GM12878 (cell line): ENCODE measurements around the gene RPRD1B. TPM values are rescaled to one million over a fixed set of nuclear protein-coding genes. Genes with fewer than 3 reads are reported as not detected.

ENCODE experiments used
- ATAC-seq: fragments of 200-7000 bp; cut with Tn5 transposase; 3 replicates; pipeline ENCODE4 v1.9.1; 2020; ENCODE audit warnings: mild to moderate bottlenecking, moderate library complexity
- BruUV-seq: library from RNA; stranded (reverse); fragments of 400-500 nt; replicated peaks from 2 replicates; lab custom pipeline; 2021; lab: Mats Ljungman, UMichigan
- CTCF ChIA-PET: fragments of 300-600 bp; sonication (Branson Sonifier 250); formaldehyde crosslinking; extraction: SDS; loops from one replicate; lab custom pipeline; 2021; ENCODE audit warnings: inconsistent platforms; lab: Yijun Ruan, JAX
- POLR2A ChIA-PET: fragments of 350-600 bp; formaldehyde crosslinking; extraction: SDS; loops from one replicate; lab custom pipeline; 2021; ENCODE audit warnings: inconsistent platforms; lab: Charles Lee
- RAD21 ChIA-PET: fragments of 300-600 bp; sonication (Branson Sonifier 250); formaldehyde crosslinking; loops from one replicate; lab custom pipeline; 2023; ENCODE audit warnings: antibody characterized with exemption; ENCODE audit not compliant: unreplicated experiment; lab: Charles Lee
- SMC1A ChIA-PET: fragments of 300-600 bp; sonication (Branson Sonifier 250); formaldehyde crosslinking; loops from one replicate; lab custom pipeline; 2023; ENCODE audit not compliant: unreplicated experiment, uncharacterized antibody; lab: Charles Lee
- DNase-seq: peaks from one replicate; pipeline ENCODE4 v3.0.0-alpha.2; 2011; ENCODE audit warnings: low read depth, low spot score
- FAIRE-seq: peaks from 3 replicates; lab custom pipeline; 2011; peaks lifted over from hg19 to GRCh38; lab: Jason Lieb, UNC
- H2AFZ ChIP-seq: 2 replicates; pipeline ENCODE4 v1.6.0; 2011; ENCODE audit warnings: low read depth, low read length, control low read depth; ENCODE audit not compliant: control insufficient read depth
- H3K27ac ChIP-seq: 2 replicates; pipeline ENCODE4 v1.5.1; 2011; ENCODE audit warnings: control low read depth; ENCODE audit not compliant: control insufficient read depth, insufficient read depth
- H3K27me3 ChIP-seq, 2 experiments: replicated peaks in 1 of 2; 2 replicates each; pipeline versions ENCODE4 v1.6.0 to v1.6.1; 2011; ENCODE audit warnings: low read length in 1 of 2; ENCODE audit not compliant: control insufficient read depth in 2 of 2, insufficient read depth in 2 of 2
- H3K36me3 ChIP-seq, 2 experiments: 2 replicates each; pipeline ENCODE4 v1.5.1; 2011; ENCODE audit warnings: low read length in 1 of 2; ENCODE audit not compliant: control insufficient read depth in 2 of 2, insufficient read depth in 2 of 2
- H3K4me1 ChIP-seq: 2 replicates; pipeline ENCODE4 v1.6.1; 2011; ENCODE audit warnings: mild to moderate bottlenecking, low read length, moderate library complexity, mixed read lengths; ENCODE audit not compliant: control insufficient read depth, insufficient read depth
- H3K4me2 ChIP-seq: 2 replicates; pipeline ENCODE4 v1.6.0; 2011; ENCODE audit warnings: control low read depth; ENCODE audit not compliant: control insufficient read depth, insufficient read depth
- H3K4me3 ChIP-seq: fragments of 200-600 bp; sonication (generic); 2 replicates; pipeline ENCODE4 v1.5.1; 2016
- H3K79me2 ChIP-seq: 2 replicates; pipeline ENCODE4 v1.6.0; 2011; ENCODE audit warnings: low read length; ENCODE audit not compliant: control insufficient read depth, insufficient read depth
- H3K9ac ChIP-seq: 2 replicates; pipeline ENCODE4 v1.8.0; 2011; ENCODE audit warnings: low read length, control low read depth, mixed read lengths; ENCODE audit not compliant: control insufficient read depth, insufficient read depth
- H3K9me3 ChIP-seq: replicated peaks from 3 replicates; pipeline ENCODE4 v1.5.1; 2011; ENCODE audit warnings: mild to moderate bottlenecking, low read length; ENCODE audit not compliant: control insufficient read depth, insufficient read depth
- H4K20me1 ChIP-seq: 2 replicates; pipeline ENCODE4 v1.6.0; 2011; ENCODE audit not compliant: control insufficient read depth, insufficient read depth
- E2F8 ChIP-seq: fragments of 450-650 bp; IDR thresholded peaks from 2 replicates; pipeline ENCODE4 v1.6.1; 2018; ENCODE audit warnings: mild to moderate bottlenecking, low read depth, moderate library complexity; ENCODE audit not compliant: partially characterized antibody
- EED ChIP-seq: sonication (generic); IDR thresholded peaks from 2 replicates; pipeline ENCODE4 v1.6.1; 2016; ENCODE audit warnings: antibody characterized with exemption, low read depth
- FOS ChIP-seq: IDR thresholded peaks from 3 replicates; pipeline ENCODE4 v1.6.1; 2011; ENCODE audit warnings: borderline replicate concordance; ENCODE audit not compliant: insufficient read length; ENCODE audit errors: extremely low read depth
- HDGF ChIP-seq: fragments of 450-650 bp; IDR thresholded peaks from 2 replicates; pipeline ENCODE4 v1.6.1; 2016; ENCODE audit warnings: antibody characterized with exemption
- IRF3 ChIP-seq: fragments of 450-650 bp; IDR thresholded peaks from 2 replicates; pipeline ENCODE4 v1.6.1; 2014; ENCODE audit warnings: mild to moderate bottlenecking
- MAX ChIP-seq: IDR thresholded peaks from 2 replicates; pipeline ENCODE4 v1.6.1; 2012; ENCODE audit warnings: low read depth, low read length, improper control_type of control experiment
- MEF2A ChIP-seq: IDR thresholded peaks from 2 replicates; pipeline ENCODE4 v1.6.1; 2011; ENCODE audit warnings: low read depth, mild to moderate bottlenecking, low read length, moderate library complexity; ENCODE audit not compliant: insufficient read depth
- NR2C2 ChIP-seq: IDR thresholded peaks from 2 replicates; pipeline ENCODE4 v1.6.1; 2011; ENCODE audit warnings: borderline replicate concordance, low read depth; ENCODE audit not compliant: control insufficient read depth, insufficient read length
- POLR2AphosphoS5 ChIP-seq: IDR thresholded peaks from 2 replicates; pipeline ENCODE4 v1.6.1; 2011; ENCODE audit warnings: mild to moderate bottlenecking, low read length, inconsistent platforms
- RAD21 ChIP-seq: IDR thresholded peaks from 2 replicates; pipeline ENCODE4 v1.6.1; 2011; ENCODE audit warnings: mild to moderate bottlenecking, low read depth, low read length, moderate library complexity; ENCODE audit not compliant: insufficient read depth
- RELB ChIP-seq: fragments of 450-650 bp; IDR thresholded peaks from 2 replicates; pipeline ENCODE4 v1.6.1; 2017; ENCODE audit warnings: low read depth, mild to moderate bottlenecking, moderate library complexity
- SMAD1 ChIP-seq: fragments of 450-650 bp; IDR thresholded peaks from 2 replicates; pipeline ENCODE4 v1.6.1; 2018; ENCODE audit warnings: mild to moderate bottlenecking, low read depth; ENCODE audit not compliant: partially characterized antibody
- SMAD5 ChIP-seq: IDR thresholded peaks from 2 replicates; pipeline ENCODE4 v1.6.1; 2016; ENCODE audit warnings: antibody characterized with exemption, low read depth
- TBL1XR1 ChIP-seq: IDR thresholded peaks from 2 replicates; pipeline ENCODE4 v1.6.1; 2012; ENCODE audit warnings: low read depth, low read length, improper control_type of control experiment
- YBX1 ChIP-seq: fragments of 450-650 bp; IDR thresholded peaks from 2 replicates; pipeline ENCODE4 v1.6.1; 2016; ENCODE audit warnings: antibody characterized with exemption
- ZNF384 ChIP-seq: IDR thresholded peaks from 2 replicates; pipeline ENCODE4 v1.6.1; 2012; ENCODE audit warnings: low read depth, mild to moderate bottlenecking, low read length, improper control_type of control experiment, borderline replicate concordance
- ZSCAN29 ChIP-seq: fragments of 450-650 bp; IDR thresholded peaks from 2 replicates; pipeline ENCODE4 v1.6.1; 2017; ENCODE audit warnings: mild to moderate bottlenecking, moderate library complexity
- WGBS: methylation state at CpG from one replicate; pipeline ENCODE4 v1.1.6; 2016; ENCODE audit warnings: low lambda C conversion rate; ENCODE audit not compliant: insufficient replicate concordance, insufficient coverage; ENCODE audit errors: missing lambda C conversion rate; 5-methylcytosine and 5-hydroxymethylcytosine counted together
- in situ Hi-C: fragments of 300-500 bp; cut with MboI; formaldehyde crosslinking; loops from 9 replicates; pipeline ENCODE4 v1.14.3; 2018; ENCODE audit warnings: mixed read lengths
- intact Hi-C: fragments of 100-400 bp; cut with micrococcal nuclease; formaldehyde crosslinking; loops from one replicate; pipeline ENCODE4 v1.14.2; 2022; ENCODE audit not compliant: unreplicated experiment
- polyA plus RNA-seq, 11 experiments: library from polyadenylated mRNA; depleted of rRNA in 4 of 11; unstranded in 6 of 11; stranded (reverse) in 5 of 11; fragments of >200 nt; fragmentation: Nextera tagmentation in 4 of 11; fragmentation: Illumina TruSeq in 1 of 11; extraction: Ambion mirVana in 4 of 11; extraction: Trizol in 1 of 11; gene quantifications; 1 replicate in 1 of 11; 2 replicates in 10 of 11; pipeline versions ENCODE4 v1.2.1 to v1.2.3, GENCODE V29; 2011 to 2016; ENCODE audit warnings: inconsistent platforms in 2 of 11, missing spikeins in 2 of 11, low read depth in 1 of 11
- total RNA-seq, 4 experiments: library from RNA; depleted of rRNA in 3 of 4; stranded (reverse); fragments of >200 nt in 3 of 4; fragmentation: Illumina TruSeq in 1 of 4; extraction: Trizol in 1 of 4; gene quantifications; 2 replicates each; pipeline versions ENCODE4 v1.2.1 to v1.2.3, GENCODE V29; 2013 to 2021
- TF ChIP-seq, protein P1 (sequence below): fragments of 450-650 bp; IDR thresholded peaks from 2 replicates; pipeline ENCODE4 v1.6.1; 2016; ENCODE audit warnings: mild to moderate bottlenecking

The RPRD1B gene
- total and polyA plus RNA-seq, 10 of the 15 experiments (the other 5 are each of a cell fraction or from before 2014, with no cell fraction given), result 5.2 to 40.2 (median 30.0) TPM

GRCh38 chr20:37994512-37994911 is 39.0 kb upstream of the RPRD1B start:
- H3K4me2 ChIP-seq, result no peak overlapping the region
- ChIA-PET POLR2A (interaction anchor here (0.6 kb wide), 1 partner anchor 43 kb away, joined by 3 read pairs; no protein-coding TSS in a partner anchor), RAD21 (interaction anchor here (1.2 to 1.6 kb wide), 3 partner anchors 75 to 226 kb away, joined by 3 to 9 read pairs (median 6); no protein-coding TSS in a partner anchor), CTCF (interaction anchor here (0.6 to 4.2 kb wide), 8 partner anchors 11 to 460 kb away, joined by 3 to 26 read pairs (median 6); partner anchors contain the start of gene VSTM2L), SMC1A (interaction anchor here (0.7 to 1.3 kb wide), 6 partner anchors 8 to 227 kb away, joined by 3 to 6 read pairs (median 3); no protein-coding TSS in a partner anchor)
- no peaks in the 10 kb centered on the region for H4K20me1 ChIP-seq
- no peaks in the 10 kb centered on the region for H3K27me3 ChIP-seq
- H3K4me3 ChIP-seq, result no peak overlapping the region
- ATAC-seq, result no peak
- intact Hi-C loops (loop anchor here (5.0 to 10.0 kb wide), 3 partner anchors 192 to 342 kb away; no protein-coding TSS in a partner anchor), in situ Hi-C loops (loop anchor here (5.0 to 10.0 kb wide), 3 partner anchors 87 to 730 kb away; partner anchors contain the start of gene GHRH)
- H2AFZ ChIP-seq, result no peak overlapping the region
- peaks cover 3 to 15% of the 10 kb centered on the region in 2 experiments; a peak in 3 of 4 replicates for H3K36me3 ChIP-seq
- WGBS, result 97% methylated on average over 4 of the region's 4 CpGs
- no peaks in the 10 kb centered on the region for H3K9me3 ChIP-seq
- DNase-seq, result no peak
- no TSS peak for BruUV-seq
- H3K4me1 ChIP-seq, result peaks cover 32% of the 10 kb centered on the region
- FAIRE-seq, result no peak
- no peak overlapping the region for H3K27ac ChIP-seq
- no peaks in the 10 kb centered on the region for H3K79me2 ChIP-seq
- H3K9ac ChIP-seq, result no peak overlapping the region
- no peak for TF ChIP-seq SMAD1
- TF ChIP-seq ZSCAN29, result no peak
- TF ChIP-seq MEF2A, result no peak
- TF ChIP-seq NR2C2, result no peak
- no peak for TF ChIP-seq SMAD5
- no peak for TF ChIP-seq TBL1XR1
- no peak for TF ChIP-seq POLR2AphosphoS5
- no peak for TF ChIP-seq MAX
- TF ChIP-seq HDGF, result no peak
- no peak for TF ChIP-seq RAD21
- TF ChIP-seq, protein P1, sequence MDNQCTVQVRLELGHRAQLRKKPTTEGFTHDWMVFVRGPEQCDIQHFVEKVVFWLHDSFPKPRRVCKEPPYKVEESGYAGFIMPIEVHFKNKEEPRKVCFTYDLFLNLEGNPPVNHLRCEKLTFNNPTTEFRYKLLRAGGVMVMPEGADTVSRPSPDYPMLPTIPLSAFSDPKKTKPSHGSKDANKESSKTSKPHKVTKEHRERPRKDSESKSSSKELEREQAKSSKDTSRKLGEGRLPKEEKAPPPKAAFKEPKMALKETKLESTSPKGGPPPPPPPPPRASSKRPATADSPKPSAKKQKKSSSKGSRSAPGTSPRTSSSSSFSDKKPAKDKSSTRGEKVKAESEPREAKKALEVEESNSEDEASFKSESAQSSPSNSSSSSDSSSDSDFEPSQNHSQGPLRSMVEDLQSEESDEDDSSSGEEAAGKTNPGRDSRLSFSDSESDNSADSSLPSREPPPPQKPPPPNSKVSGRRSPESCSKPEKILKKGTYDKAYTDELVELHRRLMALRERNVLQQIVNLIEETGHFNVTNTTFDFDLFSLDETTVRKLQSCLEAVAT, result no peak
- no peak for TF ChIP-seq RELB
- TF ChIP-seq FOS, result no peak
- no peak for TF ChIP-seq E2F8
- TF ChIP-seq EED, result no peak
- TF ChIP-seq YBX1, result no peak
- TF ChIP-seq IRF3, result no peak
- TF ChIP-seq ZNF384, result no peak
